ENCODE data around the gene SV2B.

The SV2B gene

GRCh38 chr15:91199511-91199910 is 99.5 kb downstream of the SV2B start:
- DNase-seq, result no peak

- no peak for DNase-seq
Measured at GRCh38 chr15:91200101-91200754, 100.2 kb downstream of the SV2B start.

- no peak for DNase-seq
Measured at GRCh38 chr15:91202510-91203102, 102.5 kb downstream of the SV2B start.

- no peak for DNase-seq
Measured at GRCh38 chr15:91203619-91204203, 103.7 kb downstream of the SV2B start.

GRCh38 chr15:91208371-91208770 is 108.3 kb downstream of the SV2B start:
- no peak for DNase-seq

- no peak for DNase-seq
Measured at GRCh38 chr15:91209318-91209717, 109.3 kb downstream of the SV2B start.

- no peak for DNase-seq
Measured at GRCh38 chr15:91209726-91210125, 109.7 kb downstream of the SV2B start.

GRCh38 chr15:91214675-91215590 is 114.9 kb downstream of the SV2B start:
- DNase-seq, result no peak

- DNase-seq, result no peak
Measured at GRCh38 chr15:91216000-91216399, 115.9 kb downstream of the SV2B start.

- DNase-seq, result no peak
Measured at GRCh38 chr15:91219206-91219605, 119.1 kb downstream of the SV2B start.

- no peak for DNase-seq
Measured at GRCh38 chr15:91222052-91222451, 122.0 kb downstream of the SV2B start.

GRCh38 chr15:91223863-91224262 is 123.8 kb downstream of the SV2B start:
- DNase-seq, result no peak

- DNase-seq, result peak; percentile 8
Measured at GRCh38 chr15:91224755-91225380, 124.8 kb downstream of the SV2B start.

GRCh38 chr15:91225741-91226140 is 125.7 kb downstream of the SV2B start:
- DNase-seq, result no peak

- DNase-seq, result no peak
Measured at GRCh38 chr15:91227117-91227516, 127.1 kb downstream of the SV2B start.

GRCh38 chr15:91227766-91228165 is 127.7 kb downstream of the SV2B start:
- DNase-seq, result no peak

GRCh38 chr15:91228383-91228782 is 128.3 kb downstream of the SV2B start:
- no peak for DNase-seq

- no peak for DNase-seq
Measured at GRCh38 chr15:91228890-91229289, 128.8 kb downstream of the SV2B start.

GRCh38 chr15:91231703-91232102 is 131.6 kb downstream of the SV2B start:
- no peak for DNase-seq

GRCh38 chr15:91234759-91235158 is 134.7 kb downstream of the SV2B start:
- DNase-seq, result no peak

- no peak for DNase-seq
Measured at GRCh38 chr15:91235376-91235775, 135.3 kb downstream of the SV2B start.

GRCh38 chr15:91237445-91237844 is 137.4 kb downstream of the SV2B start:
- no peak for DNase-seq
